ENCODE results near the gene C1orf21. TPM values are rescaled to one million over a fixed set of nuclear protein-coding genes. Genes with fewer than 3 reads are reported as not detected.

C1orf21 gene
- total RNA-seq, 2 donors from 2014 or later: 68.1 to 81.1 TPM

DNA sequence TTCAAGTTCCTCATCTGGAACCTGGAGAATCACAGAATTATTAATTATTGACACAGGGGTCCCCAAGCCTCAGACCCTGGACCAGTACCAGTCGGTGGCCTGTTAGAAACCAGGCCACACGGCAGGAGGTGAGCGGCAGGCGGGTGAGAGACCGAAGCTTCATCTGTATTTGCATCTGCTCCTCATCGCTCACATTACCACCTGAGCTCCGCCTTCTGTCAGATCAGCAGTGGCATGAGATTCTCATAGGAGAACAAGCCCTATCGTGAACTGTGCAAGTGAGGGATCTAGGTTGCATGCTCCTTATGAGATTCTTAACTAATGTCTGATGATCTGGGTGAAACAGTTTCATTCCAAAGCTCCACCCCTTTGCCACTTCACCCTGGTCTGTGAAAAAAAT lies 125.9 kb downstream of the C1orf21 start:
- intact Hi-C loops (cut with DNase I): no loop called here
- no peak overlapping the region for H3K9ac ChIP-seq (ENCODE audit: low read depth in 2 of 2, low read length in 2 of 2)
- H3K27me3 ChIP-seq: no peaks in the 10 kb centered on the region
- TF ChIP-seq CTCF (IDR thresholded peaks at IDR 0.05): no peak
- H3K36me3 ChIP-seq: no peaks in the 10 kb centered on the region
- H3K4me1 ChIP-seq: peaks cover 6% of the 10 kb centered on the region
- no peaks in the 10 kb centered on the region for H3K9me3 ChIP-seq
- H3K4me3 ChIP-seq: no peak overlapping the region
- no peak for DNase-seq
- H3K27ac ChIP-seq: no peak overlapping the region

DNA sequence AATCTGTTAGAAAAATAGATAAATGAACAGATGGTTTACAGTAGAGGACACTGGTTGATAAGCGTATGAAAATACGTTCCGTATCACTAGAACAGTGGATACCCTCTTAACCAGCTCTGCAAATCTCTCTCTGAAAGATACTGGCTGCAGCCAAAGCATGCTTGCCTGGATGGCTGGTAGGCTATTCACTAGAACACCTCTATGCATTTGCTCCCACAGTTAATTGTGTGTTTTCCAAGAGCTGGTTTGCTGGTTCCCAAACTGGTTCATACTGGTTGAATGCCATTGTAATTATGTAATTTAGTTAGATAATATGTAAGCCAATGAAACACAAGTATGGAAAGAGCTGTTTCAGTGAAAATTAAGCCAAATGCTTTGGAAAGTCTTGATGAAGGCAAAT lies 126.6 kb downstream of the C1orf21 start:
- DNase-seq: no peak
- no peak for TF ChIP-seq CTCF (IDR thresholded peaks at IDR 0.05)
- Histone ChIP-seq H3K4me3 (no peak overlapping the region), H3K27me3 (no peaks in the 10 kb centered on the region), H3K9me3 (no peaks in the 10 kb centered on the region), H3K27ac (no peak overlapping the region), H3K9ac (ENCODE audit: low read depth in 2 of 2, low read length in 2 of 2) (no peak overlapping the region), H3K36me3 (no peaks in the 10 kb centered on the region), H3K4me1 (peaks cover 6% of the 10 kb centered on the region)
- intact Hi-C loops (cut with DNase I): no loop called here

GRCh38 chr1:184513966-184514365 lies 127.1 kb downstream of the C1orf21 start:
- Histone ChIP-seq H3K4me1 (peaks cover 6% of the 10 kb centered on the region), H3K9me3 (no peaks in the 10 kb centered on the region), H3K4me3 (no peak overlapping the region), H3K27ac (peak overlapping the region; percentile 17), H3K36me3 (no peaks in the 10 kb centered on the region), H3K9ac (ENCODE audit: low read depth in 2 of 2, low read length in 2 of 2) (no peak overlapping the region), H3K27me3 (no peaks in the 10 kb centered on the region)
- no peak for TF ChIP-seq CTCF (IDR thresholded peaks at IDR 0.05)
- DNase-seq: no peak
- intact Hi-C loops (cut with DNase I): no loop called here

- intact Hi-C loops (cut with DNase I): no loop called here
- Histone ChIP-seq H3K9me3 (no peaks in the 10 kb centered on the region), H3K27me3 (no peaks in the 10 kb centered on the region), H3K4me1 (peaks cover 6% of the 10 kb centered on the region), H3K9ac (ENCODE audit: low read depth in 2 of 2, low read length in 2 of 2) (no peak overlapping the region), H3K4me3 (no peak overlapping the region), H3K27ac (peak overlapping the region; percentile 17), H3K36me3 (no peaks in the 10 kb centered on the region)
- DNase-seq: no peak
- no peak for TF ChIP-seq CTCF (IDR thresholded peaks at IDR 0.05)
Observed at GRCh38 chr1:184514447-184514846, 127.6 kb downstream of the C1orf21 start.

DNA sequence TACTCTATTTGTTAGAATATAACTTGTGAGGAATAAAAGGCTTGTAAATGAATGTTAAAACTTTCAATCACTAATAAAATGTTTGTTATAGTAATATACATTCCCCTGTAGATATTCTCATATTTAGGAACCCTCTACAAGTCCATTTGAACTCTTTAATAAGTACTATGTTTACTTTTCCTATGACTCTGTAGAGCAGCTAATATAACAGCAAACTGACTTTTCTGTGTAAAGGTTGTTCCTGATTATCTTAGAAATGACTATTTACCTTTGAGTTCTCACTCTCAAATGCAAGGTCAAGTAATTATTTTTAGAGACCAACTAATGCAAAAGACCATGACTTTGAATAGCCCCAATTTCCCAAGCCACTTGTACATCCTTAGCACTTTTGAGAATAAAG lies 130.3 kb downstream of the C1orf21 start:
- DNase-seq: no peak
- no peak overlapping the region for H3K9ac ChIP-seq (ENCODE audit: low read depth in 2 of 2, low read length in 2 of 2)
- H3K9me3 ChIP-seq: no peaks in the 10 kb centered on the region
- H3K36me3 ChIP-seq: no peaks in the 10 kb centered on the region
- no peak for TF ChIP-seq CTCF (IDR thresholded peaks at IDR 0.05)
- intact Hi-C loops (cut with DNase I): no loop called here
- no peak overlapping the region for H3K4me3 ChIP-seq
- H3K4me1 ChIP-seq: peaks cover 6% of the 10 kb centered on the region
- no peak overlapping the region for H3K27ac ChIP-seq
- H3K27me3 ChIP-seq: no peaks in the 10 kb centered on the region
